ENCODE results near the gene PDE4D.

DNA sequence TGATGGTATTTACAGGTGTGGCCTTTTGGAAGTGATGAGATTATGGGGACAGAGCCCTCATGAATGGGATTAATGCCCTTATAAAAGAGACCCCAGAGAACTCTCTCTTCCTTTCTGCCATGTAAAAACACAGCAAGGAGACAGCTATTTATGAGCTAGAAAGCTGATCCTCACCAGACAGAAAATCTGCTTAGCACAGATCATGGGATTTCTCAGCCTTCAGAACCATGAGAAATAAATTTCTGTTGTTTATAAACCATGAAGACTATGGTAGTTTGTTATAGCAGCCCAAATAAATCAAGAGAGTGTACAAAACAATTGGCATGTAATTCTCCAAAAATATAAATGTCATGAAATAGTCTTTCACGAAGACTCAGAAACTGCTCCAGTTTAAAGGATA, 211.0 kb downstream of the PDE4D start:
- no peak for TF ChIP-seq POLR2AphosphoS5 (IDR thresholded peaks at IDR 0.05; ENCODE audit: low read depth, low read length)
- no peak for TF ChIP-seq POLR2A (IDR thresholded peaks at IDR 0.05; ENCODE audit: low read depth, low read length)
- TF ChIP-seq TAF1 (IDR thresholded peaks at IDR 0.05; ENCODE audit: borderline replicate concordance, low read depth, low read length) = no peak
